ENCODE data around the gene CLMN. TPM values are rescaled to one million over a fixed set of nuclear protein-coding genes. Genes with fewer than 3 reads are reported as not detected.

CLMN gene
- total and polyA plus RNA-seq, 2 of the 8 experiments (the other 6 are each of a cell fraction or from before 2014, with no cell fraction given), result 1.6 to 8.2 TPM

DNA sequence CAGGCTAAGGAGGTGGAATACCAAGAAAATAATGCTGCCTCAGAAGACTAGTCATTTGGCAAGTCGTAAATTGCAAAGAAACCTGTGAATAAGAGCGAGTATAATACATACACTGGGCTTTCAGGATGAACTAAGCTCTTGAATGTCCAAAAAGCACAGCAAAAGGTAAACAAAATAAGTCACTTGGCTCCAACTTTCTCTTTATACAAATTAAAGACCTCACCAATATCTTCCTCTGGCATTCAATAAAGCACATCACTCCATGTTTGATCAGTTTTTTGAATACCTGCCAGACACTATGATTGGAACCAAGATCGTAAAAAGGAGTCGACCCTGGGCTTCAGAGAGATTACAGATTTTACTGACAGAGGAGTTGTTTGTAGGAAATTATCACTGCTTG is 165.8 kb downstream of the CLMN start:
- peaks cover 19 to 78% of the 10 kb centered on the region in 2 experiments for H3K79me2 ChIP-seq (ENCODE audit: control insufficient read depth in 1 of 2, insufficient read depth in 2 of 2, low read length in 2 of 2)

More for the DNA sequence above, 165.8 kb downstream of the CLMN start:
- Histone ChIP-seq H2BK5ac (ENCODE audit: low read depth, low read length) (no peak overlapping the region), H3K36me3 (ENCODE audit: control insufficient read depth in 2 of 4, insufficient read depth in 4 of 4, low read length in 3 of 4) (no peaks in the 10 kb centered on the region; a peak in 1 of 8 replicates), H3K4me1 (replicated peaks in 1 of 4; ENCODE audit: control insufficient read depth in 3 of 4, insufficient read depth in 4 of 4, low read length in 3 of 4) (peaks cover 0 to 2% (median 2%) of the 10 kb centered on the region in 4 experiments; a peak in 3 of 7 replicates), H3K4ac (replicated peaks; ENCODE audit: insufficient read length, low read depth, low read length) (no peak overlapping the region), H3K56ac (replicated peaks; ENCODE audit: insufficient read length, low read depth, low read length) (no peak overlapping the region), H3K18ac (ENCODE audit: extremely low read depth, low read length) (no peak overlapping the region), H3K4me2 (ENCODE audit: insufficient read depth in 1 of 2, low read depth in 2 of 2, low read length in 2 of 2) (no peak overlapping the region), H3K79me1 (ENCODE audit: low read depth, low read length) (peaks cover 3% of the 10 kb centered on the region; the same call in 1 of the 2 replicates), H2BK120ac (replicated peaks; ENCODE audit: low read depth, low read length) (no peak overlapping the region), H4K5ac (ENCODE audit: insufficient read length, low read depth, low read length) (no peak overlapping the region), H4K91ac (replicated peaks; ENCODE audit: insufficient read length, low read length) (no peak overlapping the region), H2BK20ac (ENCODE audit: low read length) (no peak overlapping the region), H3K14ac (ENCODE audit: insufficient read length) (no peak overlapping the region), H4K8ac (ENCODE audit: extremely low read depth, insufficient read depth, low read length) (no peak overlapping the region), H4K20me1 (replicated peaks in 1 of 2; ENCODE audit: control insufficient read depth in 1 of 2, insufficient read depth in 2 of 2, low read length in 2 of 2) (peaks cover 6 to 7% of the 10 kb centered on the region in 2 experiments), H3K27me3 (replicated peaks in 1 of 4; ENCODE audit: control insufficient read depth in 3 of 4, extremely low read depth in 1 of 4, insufficient read depth in 3 of 4, low read length in 3 of 4) (no peaks in the 10 kb centered on the region), H3K23me2 (ENCODE audit: low read depth, low read length) (peaks cover 4% of the 10 kb centered on the region; the same call in 1 of the 2 replicates), H2BK12ac (ENCODE audit: low read depth, low read length) (no peak overlapping the region), H2AK5ac (ENCODE audit: low read depth, low read length) (no peak overlapping the region), H3K9ac (replicated peaks in 1 of 4; ENCODE audit: extremely low read depth in 1 of 4, low read depth in 3 of 4, low read length in 3 of 4) (no peak overlapping the region), H3K23ac (ENCODE audit: insufficient read length) (no peak overlapping the region), H2BK15ac (ENCODE audit: low read length) (no peak overlapping the region), H3K9me3 (ENCODE audit: insufficient read depth in 2 of 2, low read depth in 1 of 2, low read length in 1 of 2) (no peaks in the 10 kb centered on the region; a peak in 1 of 4 replicates), H3K27ac (ENCODE audit: low read depth, low read length) (no peak overlapping the region), H3K4me3 (ENCODE audit: extremely low read depth in 1 of 4, insufficient read depth in 2 of 4, low read depth in 3 of 4, low read length in 4 of 4) (no peak overlapping the region), H2AFZ (ENCODE audit: low read length) (no peak overlapping the region)
- POLR2A ChIA-PET (ENCODE audit: partially characterized antibody), result no interaction called here
- 95% methylated on average over 4 of the region's 4 CpGs; no CpG with 5 or more reads in 1 of the 2 experiments for WGBS, 2 experiments (ENCODE audit: extremely low coverage in 1 of 2, insufficient coverage in 1 of 2, insufficient read length in 1 of 2, insufficient replicate concordance in 2 of 2, low coverage in 1 of 2, low lambda C conversion rate in 2 of 2, missing lambda C conversion rate in 1 of 2)
- DNase-seq (ENCODE audit: low read depth in 1 of 2, low spot score in 2 of 2) (no peak), FAIRE-seq (no peak)
- TF ChIP-seq HDAC6 (IDR thresholded peaks at IDR 0.05; ENCODE audit: low read depth, low read length) (no peak), SP4 (IDR thresholded peaks at IDR 0.05; ENCODE audit: low read length) (no peak), GABPA (IDR thresholded peaks at IDR 0.05; ENCODE audit: borderline replicate concordance, insufficient read depth, low read length) (no peak), CHD1 (IDR thresholded peaks at IDR 0.05; ENCODE audit: low read depth, low read length) (no peak), CTBP2 (IDR thresholded peaks at IDR 0.05; ENCODE audit: borderline replicate concordance, insufficient read depth, insufficient read length, low read length) (no peak), BACH1 (IDR thresholded peaks at IDR 0.05; ENCODE audit: low read length) (no peak), SIRT6 (IDR thresholded peaks at IDR 0.05; ENCODE audit: low read length) (no peak)
- CTCF ChIA-PET (ENCODE audit: partially characterized antibody), result no interaction called here

Measured in H1 (cell line).